Right cardiac atrium (tissue), 5 donors: Measurements from ENCODE around the gene XPR1. TPM values are rescaled to one million over a fixed set of nuclear protein-coding genes. Genes with fewer than 3 reads are reported as not detected.
"Not testable (repeated sequence)": the region's sequence is repeated elsewhere in the genome, so short reads cannot be mapped to it uniquely, and the experiment has no call there.

Experiments used
- ATAC-seq, 2 donors: fragments of 200-7000 bp; cut with Tn5 transposase; one replicate each; pipeline versions ENCODE4 v1.8.0 to v1.9.1; 2020; ENCODE audit warnings: moderate library complexity in 2 of 2, mild to moderate bottlenecking in 1 of 2
- DNase-seq, 3 donors: peaks; one replicate each; pipeline ENCODE4 v3.0.0-alpha.2; 2020
- H3K27ac ChIP-seq: one replicate; pipeline ENCODE4 v1.5.1; 2013; ENCODE audit warnings: mild to moderate bottlenecking, low read length, control low read depth, moderate library complexity
- H3K27me3 ChIP-seq: one replicate; pipeline ENCODE4 v1.6.1; 2013; ENCODE audit not compliant: control insufficient read depth, insufficient read depth
- H3K4me1 ChIP-seq: one replicate; pipeline ENCODE4 v1.6.1; 2013; ENCODE audit warnings: low read length; ENCODE audit not compliant: control insufficient read depth, insufficient read depth
- H3K4me3 ChIP-seq: one replicate; pipeline ENCODE4 v1.5.1; 2013; ENCODE audit warnings: low read length, control low read depth
- H3K9me3 ChIP-seq: one replicate; pipeline ENCODE4 v1.6.1; 2013; ENCODE audit warnings: low read length; ENCODE audit not compliant: control insufficient read depth
- WGBS: extraction: QIAGEN DNeasy Blood & Tissue Kit; methylation state at CpG from one replicate; pipeline ENCODE4 v1.1.7; 2013; 5-methylcytosine and 5-hydroxymethylcytosine counted together
- intact Hi-C, 4 donors: fragments of 100-400 bp; cut with DNase I; formaldehyde crosslinking; loops; one replicate each; pipeline versions ENCODE4 v1.11.0 to v1.14.0; 2022 to 2023
- polyA plus RNA-seq: library from polyadenylated mRNA; stranded (reverse); fragments of 200-250 nt; gene quantifications from one replicate; pipeline ENCODE4 v1.2.3, GENCODE V29; 2013
- total RNA-seq, 4 donors: library from RNA; stranded (reverse); fragmentation: NEBNext Ultra II Directional; extraction: Animal tissue kit (Norgen Biotek cat#: 25700); gene quantifications; one replicate each; pipeline ENCODE4 v1.2.1, GENCODE V29; 2021
- donor health status: healthy with polysubstance abuse.
- donor health status: DM: no; HTN: yes; CAD: no.
- donor health status: DM: no; HTN: no; CAD: no.
- donor health status: DM: no; HTN: yes; CAD: no; lungs with severe emphysema.
- donor health status: DM: yes; HTN: yes; CAD: no.

XPR1 gene
- total and polyA plus RNA-seq, 5 donors, result 10.7 to 33.4 (median 31.4) TPM

GRCh38 chr1:180683117-180683516 lies 51.3 kb downstream of the XPR1 start:
- H3K27ac ChIP-seq, ATAC-seq, intact Hi-C loops, H3K4me1 ChIP-seq, H3K4me3 ChIP-seq, H3K9me3 ChIP-seq, H3K27me3 ChIP-seq, DNase-seq: not testable (repeated sequence)
- 98% methylated on average over 3 of the region's 3 CpGs for WGBS

- intact Hi-C loops, result no loop called here
- no peaks in the 10 kb centered on the region for H3K9me3 ChIP-seq
- no peak for ATAC-seq
- no peak overlapping the region for H3K27ac ChIP-seq
- WGBS, result 69% methylated on average over 2 of the region's 2 CpGs
- DNase-seq, result no peak
- H3K4me3 ChIP-seq, result no peak overlapping the region
- peaks cover 3% of the 10 kb centered on the region for H3K4me1 ChIP-seq
- H3K27me3 ChIP-seq, result no peaks in the 10 kb centered on the region
Observed at GRCh38 chr1:180691322-180691913, 59.6 kb downstream of the XPR1 start.

GRCh38 chr1:180693564-180694244 lies 61.9 kb downstream of the XPR1 start:
- intact Hi-C loops, result no loop called here
- ATAC-seq, result no peak
- no peak overlapping the region for H3K27ac ChIP-seq
- H3K4me1 ChIP-seq, result peaks cover 3% of the 10 kb centered on the region
- no peak overlapping the region for H3K4me3 ChIP-seq
- 85% methylated on average over 5 of the region's 5 CpGs for WGBS
- no peak for DNase-seq
- no peaks in the 10 kb centered on the region for H3K9me3 ChIP-seq
- no peaks in the 10 kb centered on the region for H3K27me3 ChIP-seq

- H3K27me3 ChIP-seq, result no peaks in the 10 kb centered on the region
- H3K27ac ChIP-seq, result no peak overlapping the region
- intact Hi-C loops, result no loop called here
- DNase-seq, result no peak
- WGBS, result 97% methylated on average over 8 of the region's 8 CpGs
- H3K4me1 ChIP-seq, result peaks cover 3% of the 10 kb centered on the region
- ATAC-seq, result no peak
- no peaks in the 10 kb centered on the region for H3K9me3 ChIP-seq
- no peak overlapping the region for H3K4me3 ChIP-seq
Observed at GRCh38 chr1:180695282-180695681, 63.5 kb downstream of the XPR1 start.

DNA sequence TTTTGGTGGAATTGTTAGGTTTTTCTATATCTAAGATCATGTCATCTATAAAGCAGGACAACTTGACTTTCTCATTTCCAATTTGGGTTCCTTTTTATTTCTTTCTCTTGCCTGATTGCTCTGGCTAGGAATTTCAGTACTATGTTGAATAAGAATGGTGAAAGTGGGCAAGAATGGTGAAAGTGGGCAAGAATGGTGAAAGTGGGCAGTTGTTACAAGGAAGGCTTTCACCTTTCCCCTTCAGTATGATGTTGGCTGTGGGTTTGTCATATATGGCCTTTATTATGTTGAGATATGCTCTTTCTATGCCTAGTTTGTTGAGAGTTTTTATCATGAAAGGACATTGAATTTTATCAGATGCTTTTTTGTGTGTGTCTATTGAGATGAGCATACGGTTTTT lies 64.5 kb downstream of the XPR1 start:
- no peaks in the 10 kb centered on the region for H3K9me3 ChIP-seq
- no peaks in the 10 kb centered on the region for H3K27me3 ChIP-seq
- ATAC-seq, result no peak
- peaks cover 3% of the 10 kb centered on the region for H3K4me1 ChIP-seq
- intact Hi-C loops, result no loop called here
- no peak overlapping the region for H3K27ac ChIP-seq
- WGBS, result 93% methylated on average over 1 of the region's 1 CpG
- no peak for DNase-seq
- H3K4me3 ChIP-seq, result no peak overlapping the region

DNA sequence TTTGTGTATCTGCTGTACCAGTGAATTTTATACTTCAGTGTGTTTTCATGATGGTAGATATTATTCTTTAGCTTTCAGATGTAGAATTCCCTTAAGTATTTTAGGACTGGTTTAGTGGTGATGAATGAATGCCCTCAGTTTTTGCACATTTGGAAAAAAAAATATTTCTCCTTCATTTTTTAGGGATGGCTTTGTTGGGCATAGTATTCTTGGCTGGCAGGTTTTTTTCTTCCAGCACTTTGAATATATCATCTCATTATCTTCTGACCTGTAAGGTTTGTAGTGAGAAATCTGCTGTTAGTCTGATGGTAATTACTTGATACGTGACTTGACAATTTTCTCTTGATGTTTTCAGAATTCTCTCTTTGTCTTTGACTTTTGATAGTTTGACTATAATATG lies 66.8 kb downstream of the XPR1 start:
- H3K9me3 ChIP-seq, result no peaks in the 10 kb centered on the region

DNA sequence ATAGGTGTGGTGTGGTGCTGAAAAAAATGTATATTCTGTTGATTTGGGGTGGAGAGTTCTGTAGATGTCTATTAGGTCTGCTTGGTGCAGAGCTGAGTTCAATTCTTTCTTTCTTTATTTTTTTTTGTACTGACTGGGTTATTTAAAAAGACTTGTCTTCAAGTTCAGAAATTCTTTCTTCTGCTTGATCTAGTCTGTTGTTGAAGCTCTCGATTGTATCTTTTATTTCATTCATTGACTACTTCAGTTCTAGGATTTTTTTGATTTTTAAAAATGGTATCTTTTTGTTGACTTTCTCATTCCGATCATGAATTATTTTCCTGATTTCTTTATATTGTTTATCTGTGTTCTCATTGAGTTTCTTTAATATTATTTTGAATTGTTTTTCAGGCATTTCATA lies 70.6 kb downstream of the XPR1 start:
- ATAC-seq, H3K27me3 ChIP-seq, H3K4me3 ChIP-seq, H3K27ac ChIP-seq, DNase-seq, H3K9me3 ChIP-seq, intact Hi-C loops, H3K4me1 ChIP-seq: not testable (repeated sequence)
- WGBS, result 95% methylated on average over 2 of the region's 2 CpGs

More for the DNA sequence above, 66.8 kb downstream of the XPR1 start:
- Histone ChIP-seq H3K27ac (no peak overlapping the region), H3K27me3 (no peaks in the 10 kb centered on the region), H3K4me1 (peaks cover 1% of the 10 kb centered on the region), H3K4me3 (no peak overlapping the region)
- no peak for DNase-seq
- no peak for ATAC-seq
- WGBS, result 99% methylated on average over 1 of the region's 1 CpG
- intact Hi-C loops, result no loop called here

- intact Hi-C loops, ATAC-seq, H3K4me3 ChIP-seq, H3K27me3 ChIP-seq, H3K4me1 ChIP-seq, H3K27ac ChIP-seq, H3K9me3 ChIP-seq: not testable (repeated sequence)
- WGBS, result 95% methylated on average over 30 of the region's 30 CpGs
- DNase-seq, result peak in 1 of 3 donors; percentile 51
Observed at GRCh38 chr1:180710746-180711145, 78.9 kb downstream of the XPR1 start.

DNA sequence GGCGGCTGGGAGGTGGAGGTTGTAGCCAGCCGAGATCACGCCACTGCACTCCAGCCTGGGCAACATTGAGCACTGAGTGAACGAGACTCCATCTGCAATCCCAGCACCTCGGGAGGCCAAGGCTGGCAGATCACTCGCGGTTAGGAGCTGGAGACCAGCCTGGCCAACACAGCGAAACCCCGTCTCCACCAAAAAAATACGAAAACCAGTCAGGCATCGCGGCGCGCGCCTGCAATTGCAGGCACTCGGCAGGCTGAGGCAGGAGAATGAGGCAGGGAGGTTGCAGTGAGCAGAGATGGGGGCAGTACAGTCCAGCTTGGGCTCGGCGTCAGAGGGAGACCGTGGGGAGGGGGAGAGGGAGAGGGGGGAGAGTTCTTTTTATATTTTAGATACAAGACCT lies 79.4 kb downstream of the XPR1 start:
- H3K4me1 ChIP-seq, H3K9me3 ChIP-seq, H3K4me3 ChIP-seq, ATAC-seq, H3K27ac ChIP-seq, DNase-seq, intact Hi-C loops, H3K27me3 ChIP-seq: not testable (repeated sequence)
- 91% methylated on average over 17 of the region's 19 CpGs for WGBS

GRCh38 chr1:180720753-180721152 lies 88.9 kb downstream of the XPR1 start:
- Histone ChIP-seq H3K4me1 (no peaks in the 10 kb centered on the region), H3K27ac (no peak overlapping the region), H3K27me3 (no peaks in the 10 kb centered on the region), H3K9me3 (no peaks in the 10 kb centered on the region), H3K4me3 (no peak overlapping the region)
- ATAC-seq, result no peak
- WGBS, result 94% methylated on average over 4 of the region's 4 CpGs
- intact Hi-C loops, result no loop called here
- DNase-seq, result no peak

DNA sequence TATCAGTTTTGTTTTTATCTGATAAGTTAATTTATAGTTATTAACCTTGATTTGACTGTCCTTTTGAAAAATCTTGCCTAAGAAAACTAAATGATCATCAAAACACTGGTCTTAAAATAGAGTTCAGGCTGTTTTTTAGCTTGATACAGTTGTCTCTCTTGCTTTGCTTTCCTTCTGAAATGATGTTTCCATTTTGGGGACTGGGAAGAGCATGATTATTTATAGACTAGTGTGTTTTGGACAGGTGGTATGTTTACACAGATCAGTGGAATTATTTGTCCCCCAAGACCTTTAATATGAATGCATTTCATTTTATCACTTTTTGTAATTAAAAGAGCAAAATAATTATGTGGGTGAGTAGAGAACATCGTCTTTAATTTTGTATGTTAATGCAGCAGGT lies 90.8 kb downstream of the XPR1 start:
- Histone ChIP-seq H3K27ac (no peak overlapping the region), H3K27me3 (no peaks in the 10 kb centered on the region), H3K4me3 (no peak overlapping the region), H3K4me1 (no peaks in the 10 kb centered on the region), H3K9me3 (no peaks in the 10 kb centered on the region)
- DNase-seq (no peak), ATAC-seq (no peak)
- WGBS, result 94% methylated on average over 1 of the region's 1 CpG
- intact Hi-C loops, result no loop called here
